HG03139 (cell line): ENCODE measurements around the gene RRAGD.

Experiments used
- ATAC-seq: cut with Tn5 transposase; IDR thresholded peaks from one replicate; pipeline ENCODE4 v1.9.1; 2021; ENCODE audit not compliant: unreplicated experiment

RRAGD gene, protein sequence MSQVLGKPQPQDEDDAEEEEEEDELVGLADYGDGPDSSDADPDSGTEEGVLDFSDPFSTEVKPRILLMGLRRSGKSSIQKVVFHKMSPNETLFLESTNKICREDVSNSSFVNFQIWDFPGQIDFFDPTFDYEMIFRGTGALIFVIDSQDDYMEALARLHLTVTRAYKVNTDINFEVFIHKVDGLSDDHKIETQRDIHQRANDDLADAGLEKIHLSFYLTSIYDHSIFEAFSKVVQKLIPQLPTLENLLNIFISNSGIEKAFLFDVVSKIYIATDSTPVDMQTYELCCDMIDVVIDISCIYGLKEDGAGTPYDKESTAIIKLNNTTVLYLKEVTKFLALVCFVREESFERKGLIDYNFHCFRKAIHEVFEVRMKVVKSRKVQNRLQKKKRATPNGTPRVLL

DNA sequence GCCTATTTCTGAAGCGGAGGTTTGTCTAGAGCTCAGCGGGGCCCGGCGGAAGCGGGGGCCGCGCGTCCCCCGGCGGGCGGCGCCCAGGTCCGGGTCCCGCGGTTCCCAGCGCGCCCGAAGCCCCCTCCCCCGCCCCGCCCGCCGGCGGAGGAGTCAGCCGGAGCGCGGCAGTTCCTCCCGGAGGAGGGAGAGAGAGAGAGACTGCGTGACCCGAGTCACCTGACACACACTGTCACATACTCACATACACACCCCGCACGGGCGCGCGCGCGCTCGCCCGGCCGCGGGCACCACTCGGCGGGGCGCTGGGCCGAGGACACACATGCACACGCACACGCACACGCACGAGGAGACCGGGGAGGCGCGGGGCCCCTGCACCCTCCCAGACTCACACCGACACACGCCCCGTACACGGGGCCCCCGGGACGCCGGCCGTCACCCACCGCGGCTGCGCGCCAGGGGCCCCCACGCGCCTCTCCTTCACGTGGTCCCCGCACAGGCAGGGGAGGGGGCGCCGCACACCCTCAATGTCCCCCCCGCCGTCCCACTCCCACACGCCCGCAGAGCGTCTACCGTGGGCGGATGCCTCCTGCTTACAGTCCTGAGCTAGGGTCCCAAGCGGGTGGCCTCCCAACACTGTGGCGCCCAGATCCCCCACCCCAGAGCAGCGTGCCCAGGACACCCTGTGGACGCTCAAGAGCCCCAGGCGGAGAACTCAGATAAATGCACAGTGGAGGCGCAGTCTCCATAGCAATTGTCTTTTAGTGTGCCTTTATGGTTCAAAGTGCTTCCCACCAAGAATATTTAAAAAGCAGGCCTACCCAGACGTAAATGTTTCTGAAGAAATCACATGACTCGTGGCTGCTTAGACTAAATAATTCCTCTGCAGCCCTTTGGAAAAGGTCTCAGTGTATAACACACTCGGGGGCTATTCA is at the start of gene RRAGD:
RRAGD (minus strand) TSS at position 203 of the 935 bp plus-strand sequence. CDS start 280 bp downstream, outside the sequence.
- ATAC-seq, result peak; percentile 67

DNA sequence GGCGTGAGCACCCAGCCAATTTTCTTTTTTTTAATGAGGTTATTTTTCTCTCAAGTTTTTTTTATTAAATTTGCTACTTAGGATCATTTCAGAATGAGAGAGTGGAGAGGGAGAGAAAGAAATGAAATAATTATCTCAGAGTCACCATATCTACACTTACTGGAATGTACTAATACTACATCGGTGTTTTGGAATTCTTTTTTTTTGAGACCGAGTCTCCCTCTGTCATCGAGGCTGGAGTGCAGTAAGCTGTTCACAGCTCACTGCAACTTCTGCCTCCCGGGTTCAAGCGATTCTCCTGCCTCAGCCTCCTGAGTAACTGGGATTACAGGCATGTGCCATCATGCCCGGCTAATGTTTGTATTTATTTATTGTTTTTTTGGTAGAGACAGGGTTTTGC is 48.6 kb upstream of the RRAGD start:
- ATAC-seq, result no peak

DNA sequence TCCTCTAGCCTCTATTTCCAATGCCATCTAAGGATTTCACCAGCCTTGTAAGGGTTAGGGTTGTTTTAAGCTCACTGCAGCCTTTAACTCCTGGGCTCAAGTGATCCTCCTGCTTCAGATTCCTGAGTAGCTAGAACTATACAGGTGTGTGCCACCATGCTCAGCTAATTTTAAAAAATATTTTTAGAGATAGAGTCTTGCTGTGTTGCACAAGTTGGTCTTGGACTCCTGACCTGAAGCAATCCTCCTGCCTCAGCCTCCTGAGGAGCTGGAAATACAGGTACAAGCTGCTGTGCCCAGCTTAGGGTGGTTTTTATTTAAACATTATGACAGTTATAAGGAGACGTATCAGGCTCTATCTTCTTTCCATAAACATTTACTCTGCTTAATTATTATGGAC is 47.4 kb upstream of the RRAGD start:
- no peak for ATAC-seq

DNA sequence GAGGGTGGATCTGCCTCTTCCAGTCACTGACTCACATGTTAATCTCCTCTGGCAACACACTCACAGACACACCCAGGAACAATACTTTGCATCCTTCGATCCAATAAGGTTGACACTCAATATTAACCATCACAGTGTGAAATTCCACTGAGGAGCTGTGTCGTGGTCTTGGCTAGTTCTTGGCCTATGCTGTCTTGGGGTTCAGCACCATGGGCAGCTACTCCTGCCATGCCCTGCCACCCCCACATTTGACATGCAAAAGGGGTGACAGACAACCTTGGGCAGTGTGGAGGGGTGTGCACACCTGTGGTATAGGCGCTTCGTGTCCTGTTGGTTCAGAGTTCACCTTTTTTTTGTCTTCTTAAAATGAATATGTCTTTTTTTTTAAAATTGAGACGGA is 46.6 kb upstream of the RRAGD start:
- ATAC-seq, result no peak

DNA sequence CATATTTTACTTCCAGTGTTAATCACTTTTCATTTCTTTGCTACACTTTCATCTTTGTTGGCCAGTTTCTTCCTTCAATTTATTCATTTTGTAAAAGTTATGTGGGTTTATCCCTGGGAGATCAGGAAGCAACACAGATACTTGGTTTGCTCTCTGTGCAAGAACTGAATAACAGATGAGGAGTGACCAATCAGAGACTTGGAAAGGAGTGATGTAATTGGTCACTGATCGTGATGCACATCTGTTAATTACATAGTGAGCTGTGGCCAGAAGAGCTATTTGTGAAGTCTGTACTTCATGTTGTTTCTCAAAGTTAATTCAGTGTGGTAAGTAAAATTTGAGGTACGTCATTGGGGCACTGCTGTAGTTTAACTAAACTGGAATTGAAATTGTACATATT is 42.2 kb upstream of the RRAGD start:
- no peak for ATAC-seq

DNA sequence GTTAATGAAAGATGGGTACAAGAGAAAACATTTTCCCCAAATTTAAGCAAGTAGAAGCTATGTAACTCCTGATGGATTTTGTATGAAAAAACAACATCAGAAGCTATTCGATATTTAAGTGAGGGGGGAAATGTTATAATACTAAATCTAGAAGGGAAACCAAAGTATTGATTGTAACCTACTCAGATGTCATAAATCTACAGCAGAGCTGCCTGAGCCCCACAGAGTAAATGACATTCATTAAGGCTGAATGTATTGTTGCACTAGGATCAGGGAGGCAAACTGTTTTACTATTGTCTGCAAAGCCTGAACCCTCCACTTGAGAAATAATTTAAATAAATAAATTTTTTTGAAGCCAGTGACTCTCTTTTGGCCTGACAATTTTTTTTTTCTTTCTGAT is 40.2 kb upstream of the RRAGD start:
- no peak for ATAC-seq

DNA sequence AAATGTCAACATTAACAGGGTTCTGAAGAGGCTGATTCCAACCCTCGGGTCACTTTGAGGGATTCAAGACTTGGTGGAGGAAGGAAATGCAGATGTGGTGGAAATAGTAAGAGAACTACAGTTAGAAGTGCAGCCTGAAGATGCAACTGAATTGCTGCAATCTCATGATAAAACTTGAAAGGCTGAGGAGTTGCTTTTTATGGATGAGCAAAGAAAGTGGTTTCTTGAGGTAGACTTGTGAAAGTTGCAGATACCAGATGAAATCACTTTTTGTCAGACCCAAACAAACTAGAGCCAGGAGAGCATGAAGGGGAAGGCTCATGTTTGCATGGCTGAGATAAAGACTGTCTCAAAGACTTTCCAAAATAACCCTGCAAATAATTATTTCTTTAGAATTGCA is 37.1 kb upstream of the RRAGD start:
- no peak for ATAC-seq

DNA sequence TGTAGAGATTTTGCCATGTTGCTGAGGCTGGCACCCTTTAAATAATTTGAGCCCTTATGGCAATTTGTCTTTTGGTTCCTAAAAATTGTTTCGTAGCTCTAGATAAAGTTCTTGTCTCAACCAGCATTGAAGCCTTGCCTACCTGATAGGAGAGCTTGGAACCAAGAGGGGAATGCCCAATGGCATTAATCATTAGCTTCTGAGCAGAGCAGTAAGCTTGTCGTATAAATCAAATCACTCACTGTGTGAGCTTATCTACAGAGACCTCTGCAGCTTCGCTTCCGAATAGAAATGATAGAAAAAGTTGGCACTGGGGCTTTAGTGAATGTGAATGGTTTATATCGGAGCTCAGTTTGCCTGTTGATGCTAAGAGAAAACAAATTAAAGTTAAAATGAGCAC is 31.6 kb upstream of the RRAGD start:
- ATAC-seq, result no peak

DNA sequence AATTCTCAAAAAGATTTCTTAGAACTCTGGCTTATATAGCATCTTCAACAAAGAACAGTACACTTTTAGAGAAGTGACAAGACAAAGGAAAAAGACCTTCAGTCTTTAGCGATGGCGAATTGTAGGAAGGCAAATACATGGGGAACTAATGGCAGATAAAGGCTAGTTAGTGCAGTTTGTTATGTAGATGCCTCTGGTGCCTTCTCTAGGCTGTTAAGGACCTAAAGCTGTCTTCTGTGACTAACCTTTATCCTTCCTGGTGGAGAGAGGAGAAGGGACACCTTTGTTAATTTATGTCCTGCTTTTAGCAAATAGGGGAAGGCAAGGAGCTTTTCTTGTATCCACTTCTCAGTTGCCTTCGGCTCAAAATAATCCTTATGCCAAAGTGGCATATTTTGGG is 28.1 kb upstream of the RRAGD start:
- ATAC-seq, result no peak

DNA sequence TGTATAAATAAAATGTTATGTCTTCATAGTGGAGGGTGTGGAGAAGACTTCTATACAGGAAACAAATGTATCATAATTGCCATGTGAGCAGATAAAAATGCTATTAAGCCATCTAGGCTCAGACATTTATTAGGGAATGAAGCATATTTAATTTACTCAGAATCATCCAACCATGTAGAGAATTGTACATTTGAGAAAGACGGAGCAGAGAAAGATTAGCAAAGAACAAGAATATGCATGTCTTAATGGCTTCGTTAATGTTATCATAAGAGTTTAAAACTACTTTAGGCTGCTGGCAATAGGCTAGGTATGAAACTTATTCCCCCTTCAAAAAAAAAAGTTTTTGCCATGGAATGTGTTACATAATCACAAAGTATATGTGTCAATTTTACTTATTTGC is 26.9 kb upstream of the RRAGD start:
- no peak for ATAC-seq

DNA sequence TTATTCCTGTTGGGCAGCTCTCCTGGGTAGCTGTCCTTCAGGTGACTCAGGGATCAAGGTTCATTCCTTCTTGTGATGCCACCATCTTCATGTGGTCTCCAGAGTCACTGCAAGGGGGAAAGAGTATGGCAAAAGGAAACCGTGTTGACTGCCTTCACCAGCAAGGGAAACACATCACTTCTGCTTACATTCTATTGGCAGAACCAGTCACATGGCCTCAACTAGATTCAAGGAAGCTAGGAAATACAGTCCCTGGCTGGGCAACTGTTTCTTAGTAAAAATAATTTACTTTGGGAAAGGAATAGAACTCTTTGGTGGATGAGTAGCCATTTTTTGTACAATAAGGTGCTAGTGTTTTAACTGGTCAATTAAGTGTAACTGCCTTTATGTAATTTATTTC is 26.2 kb upstream of the RRAGD start:
- no peak for ATAC-seq

DNA sequence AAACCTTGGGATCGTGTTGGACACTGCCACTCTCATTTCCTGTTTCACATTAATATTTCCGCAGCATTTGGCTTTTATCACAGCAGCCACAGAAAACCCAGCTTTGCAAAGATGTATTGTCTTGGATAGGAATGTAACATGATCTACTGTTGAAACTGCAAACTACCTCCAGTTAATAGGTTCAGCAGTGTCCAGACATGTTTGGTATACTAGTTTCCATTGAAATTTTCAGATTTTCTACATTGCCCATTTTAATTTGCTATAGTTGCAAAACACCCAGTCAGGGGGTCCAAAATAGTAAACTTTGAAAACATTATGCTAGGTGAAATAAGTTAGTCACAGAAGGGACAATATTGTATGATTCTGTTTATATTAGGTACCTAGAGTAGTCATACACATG is 24.2 kb upstream of the RRAGD start:
- no peak for ATAC-seq

DNA sequence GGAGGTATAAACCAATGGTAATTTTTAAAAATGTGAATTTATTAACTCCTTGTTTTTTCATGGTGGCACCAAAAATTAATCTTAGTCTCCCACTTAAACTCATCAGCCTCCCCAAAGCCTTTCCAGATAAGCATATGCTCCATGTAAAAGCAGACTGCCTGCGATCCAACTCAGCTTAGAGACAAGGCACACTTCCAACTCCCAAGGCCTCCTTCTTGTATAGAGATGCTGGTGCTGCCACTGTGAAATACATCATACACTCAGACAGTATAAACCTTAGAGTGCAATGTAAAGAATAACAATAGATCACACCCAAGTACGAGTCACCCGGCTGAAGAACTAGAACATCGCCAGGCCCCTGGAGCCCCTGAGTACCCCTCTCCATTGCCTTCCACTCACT is 22.9 kb upstream of the RRAGD start:
- ATAC-seq, result no peak

DNA sequence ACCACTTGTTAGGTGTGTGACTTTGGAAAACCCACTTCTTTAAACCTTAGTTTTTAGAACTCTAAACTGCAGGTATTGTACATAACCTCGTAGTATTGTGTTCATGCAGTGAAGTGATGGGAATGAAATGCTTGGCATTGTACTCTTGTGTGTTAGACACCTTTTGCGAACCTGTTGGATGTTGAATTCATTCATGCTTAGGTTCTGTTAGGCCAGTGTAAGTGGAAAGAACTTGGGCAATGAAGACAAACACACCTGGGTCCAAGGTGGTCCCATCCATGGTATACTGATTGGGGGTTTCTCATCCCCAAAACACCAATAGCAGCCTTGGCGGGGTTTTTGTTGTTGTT is 22.1 kb upstream of the RRAGD start:
- no peak for ATAC-seq

DNA sequence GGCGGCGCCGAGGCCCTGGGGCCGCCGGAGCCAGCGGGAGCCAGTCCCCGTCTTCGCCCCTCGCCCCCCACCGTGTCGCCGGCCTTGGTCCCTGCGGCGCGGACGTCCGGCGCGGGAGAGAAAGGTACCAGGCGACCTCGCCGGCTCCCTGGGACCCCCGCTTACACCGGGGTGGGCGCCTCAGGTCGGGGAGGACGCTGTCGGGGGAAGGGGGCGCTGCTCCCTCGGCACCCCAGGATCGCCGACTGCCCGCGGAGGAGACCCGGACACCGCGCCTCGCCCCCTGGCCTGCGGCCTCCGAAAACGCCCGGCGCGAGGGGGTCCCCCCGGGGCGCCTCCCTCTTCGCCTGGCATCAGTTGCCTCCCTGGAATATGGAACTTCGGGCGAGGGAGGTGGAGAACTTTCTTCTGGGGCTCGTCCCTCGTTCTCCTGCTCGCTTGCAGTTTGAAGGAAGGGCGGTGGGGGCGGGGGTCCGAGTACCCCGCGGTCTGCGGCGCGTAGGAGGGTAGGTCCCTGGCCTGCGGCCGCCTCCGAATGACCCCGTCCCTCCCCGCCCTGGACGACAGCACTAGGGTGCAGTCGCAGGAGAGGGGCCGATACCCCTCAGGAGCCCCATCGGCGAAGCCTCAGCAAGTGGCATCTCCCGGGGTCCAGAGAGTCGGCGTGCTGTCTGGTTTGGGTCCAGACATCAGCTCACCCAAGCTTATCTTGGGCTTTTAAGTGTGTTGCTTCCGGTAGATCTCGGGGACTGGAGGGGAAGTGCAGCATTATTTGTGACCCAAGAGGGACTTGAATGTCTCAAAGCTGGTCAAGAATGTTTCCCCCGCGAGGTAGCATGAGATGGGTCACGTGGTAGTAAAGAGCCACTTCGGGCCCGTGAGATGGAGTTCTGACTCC is 21.4 kb upstream of the RRAGD start:
- peak; percentile 39 for ATAC-seq

DNA sequence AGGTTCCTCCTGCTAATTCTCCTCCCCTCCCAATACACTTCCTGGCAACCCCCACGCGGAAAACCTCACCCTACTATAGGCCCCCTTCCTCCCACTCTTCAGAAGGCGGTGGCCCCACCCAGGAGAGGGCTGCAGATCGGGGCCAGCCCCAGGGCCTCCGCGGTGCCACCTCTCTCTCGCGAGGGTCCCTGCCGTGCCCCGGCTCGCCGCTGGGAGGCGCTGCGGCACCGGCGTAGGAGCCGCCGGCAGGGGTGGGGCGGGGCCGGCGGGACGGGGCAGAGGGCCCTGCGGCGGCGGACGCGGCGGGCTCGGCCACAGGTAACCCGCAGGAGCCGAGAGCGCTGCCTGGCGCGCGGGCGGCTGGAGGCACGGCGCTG is 20.8 kb upstream of the RRAGD start, which contains the start of gene ANKRD6:
ANKRD6 (plus strand) TSS at position 278 of the 377 bp plus-strand sequence. CDS start 133,825 bp downstream, outside the sequence.
- peak; percentile 83 for ATAC-seq

DNA sequence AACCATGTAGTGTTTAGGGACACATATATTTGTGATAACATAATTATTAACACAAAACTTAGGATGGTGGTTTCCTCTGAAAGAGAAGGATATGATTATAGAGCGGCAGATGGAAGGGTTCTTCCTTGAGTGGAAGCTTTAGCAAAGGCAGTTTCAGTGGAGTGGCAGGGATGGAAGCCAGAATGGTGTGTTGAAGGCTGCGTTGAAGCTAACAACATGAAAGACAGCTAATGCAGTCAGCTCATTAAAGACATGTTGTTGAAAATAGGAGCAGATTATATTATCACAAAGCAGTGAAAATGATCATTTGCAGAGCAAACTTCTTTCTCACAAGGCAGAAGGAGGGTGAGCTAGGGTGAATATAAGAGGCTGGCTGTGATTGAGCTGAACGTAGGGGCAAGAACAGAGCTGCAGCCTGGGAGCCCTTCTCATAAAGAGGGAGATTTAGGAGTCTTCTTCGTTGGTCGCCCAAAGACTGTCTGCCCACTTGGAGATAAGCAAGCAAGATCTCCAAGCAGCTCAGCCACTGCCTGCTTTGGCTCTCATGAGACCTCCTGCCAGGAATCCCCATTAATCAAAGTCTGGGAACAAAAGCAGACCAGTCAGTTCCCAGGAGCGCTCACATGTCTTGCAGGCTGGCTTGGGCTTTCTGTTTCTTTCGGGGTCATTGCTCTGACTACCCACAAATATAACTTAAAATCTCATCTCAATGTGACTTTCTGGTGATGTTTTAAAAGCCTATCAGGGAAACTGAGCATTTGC is 18.3 kb upstream of the RRAGD start:
- no peak for ATAC-seq

DNA sequence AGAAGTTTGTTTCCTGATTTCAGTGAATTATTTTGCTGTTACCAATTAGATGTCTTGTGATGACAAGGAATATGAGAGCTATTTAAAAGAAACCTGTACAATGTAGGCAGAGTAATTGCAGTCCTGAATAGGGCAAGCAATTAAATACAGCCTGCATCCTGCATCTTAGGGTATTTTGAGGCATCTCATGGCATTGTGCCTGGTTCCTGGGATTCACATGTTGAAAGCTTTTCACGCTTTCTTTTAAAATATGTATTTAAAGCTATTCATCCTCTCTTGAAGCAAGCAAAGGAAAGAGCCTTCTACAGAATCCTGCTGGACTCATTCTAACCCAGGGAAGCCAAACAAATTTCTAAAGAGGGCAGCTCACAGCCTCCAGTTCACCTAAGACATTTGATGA is 4.7 kb upstream of the RRAGD start:
- ATAC-seq, result no peak

DNA sequence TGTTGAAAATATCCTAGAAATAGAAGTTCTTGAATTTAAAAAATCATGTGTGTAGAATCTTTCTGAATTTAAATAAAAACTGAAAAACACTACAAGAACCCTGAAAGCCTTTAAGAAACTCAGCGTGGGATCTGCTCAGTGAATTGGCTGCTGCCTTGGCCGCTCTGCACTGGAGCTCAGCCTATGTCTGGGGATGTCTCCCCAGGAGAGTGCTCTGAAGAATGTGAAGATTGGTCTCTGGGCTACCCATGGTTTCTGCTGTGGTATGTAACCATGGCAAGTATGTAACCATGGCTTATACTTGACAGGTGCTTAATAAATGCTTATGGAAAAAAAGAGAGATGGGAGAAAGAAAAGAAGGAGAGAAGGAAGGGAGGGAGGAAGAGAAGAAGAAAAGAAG is 3.1 kb upstream of the RRAGD start:
- no peak for ATAC-seq

DNA sequence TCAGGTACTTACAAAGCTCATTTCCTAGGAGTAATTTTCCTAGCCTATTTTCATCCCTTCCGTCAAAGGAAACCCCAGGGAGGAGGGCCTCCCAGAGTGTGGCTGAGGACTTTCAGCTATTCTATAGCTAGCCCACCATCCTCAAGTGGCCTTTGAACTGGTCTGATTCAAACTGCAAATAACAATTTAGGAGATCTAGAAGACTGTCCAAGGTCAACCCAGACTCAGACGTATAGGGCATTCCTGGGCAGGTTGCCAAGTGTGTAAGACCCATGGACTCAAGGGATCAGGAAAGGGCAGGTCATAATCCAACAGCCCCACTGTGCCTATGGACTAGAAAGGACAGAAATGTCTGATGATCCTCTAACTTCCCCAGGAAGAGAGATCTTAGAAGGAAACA is 2.1 kb upstream of the RRAGD start:
- no peak for ATAC-seq
